Stimulated activated naive CD8-positive, alpha-beta T cell treated with anti-CD3 and anti-CD28 coated beads, Interleukin-15, Interleukin-2, amounts not matched to agents 100 ng/mL and 50 ng/mL, for 24 hours (primary cell): ENCODE measurements around the gene DHX32.
"Not testable (repeated sequence)": the region's sequence is repeated elsewhere in the genome, so short reads cannot be mapped to it uniquely, and the experiment has no call there.

Source experiments
- H3K27ac Mint-ChIP-seq: one replicate; pipeline ENCODE4 v1.8.0; 2021; ENCODE audit warnings: mild to moderate bottlenecking, mixed read lengths
- H3K27me3 Mint-ChIP-seq: one replicate; pipeline ENCODE4 v1.8.0; 2021; ENCODE audit warnings: mixed read lengths
- H3K36me3 Mint-ChIP-seq: one replicate; pipeline ENCODE4 v1.8.0; 2021; ENCODE audit warnings: low read depth, mixed read lengths
- H3K4me1 Mint-ChIP-seq: one replicate; pipeline ENCODE4 v1.8.0; 2021; ENCODE audit warnings: low read depth, mixed read lengths
- H3K4me3 Mint-ChIP-seq: one replicate; pipeline ENCODE4 v1.8.0; 2021; ENCODE audit warnings: mild to moderate bottlenecking, mixed read lengths
- H3K9me3 Mint-ChIP-seq: one replicate; pipeline ENCODE4 v1.8.0; 2021; ENCODE audit warnings: mixed read lengths

The DHX32 gene, protein sequence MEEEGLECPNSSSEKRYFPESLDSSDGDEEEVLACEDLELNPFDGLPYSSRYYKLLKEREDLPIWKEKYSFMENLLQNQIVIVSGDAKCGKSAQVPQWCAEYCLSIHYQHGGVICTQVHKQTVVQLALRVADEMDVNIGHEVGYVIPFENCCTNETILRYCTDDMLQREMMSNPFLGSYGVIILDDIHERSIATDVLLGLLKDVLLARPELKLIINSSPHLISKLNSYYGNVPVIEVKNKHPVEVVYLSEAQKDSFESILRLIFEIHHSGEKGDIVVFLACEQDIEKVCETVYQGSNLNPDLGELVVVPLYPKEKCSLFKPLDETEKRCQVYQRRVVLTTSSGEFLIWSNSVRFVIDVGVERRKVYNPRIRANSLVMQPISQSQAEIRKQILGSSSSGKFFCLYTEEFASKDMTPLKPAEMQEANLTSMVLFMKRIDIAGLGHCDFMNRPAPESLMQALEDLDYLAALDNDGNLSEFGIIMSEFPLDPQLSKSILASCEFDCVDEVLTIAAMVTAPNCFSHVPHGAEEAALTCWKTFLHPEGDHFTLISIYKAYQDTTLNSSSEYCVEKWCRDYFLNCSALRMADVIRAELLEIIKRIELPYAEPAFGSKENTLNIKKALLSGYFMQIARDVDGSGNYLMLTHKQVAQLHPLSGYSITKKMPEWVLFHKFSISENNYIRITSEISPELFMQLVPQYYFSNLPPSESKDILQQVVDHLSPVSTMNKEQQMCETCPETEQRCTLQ

DNA sequence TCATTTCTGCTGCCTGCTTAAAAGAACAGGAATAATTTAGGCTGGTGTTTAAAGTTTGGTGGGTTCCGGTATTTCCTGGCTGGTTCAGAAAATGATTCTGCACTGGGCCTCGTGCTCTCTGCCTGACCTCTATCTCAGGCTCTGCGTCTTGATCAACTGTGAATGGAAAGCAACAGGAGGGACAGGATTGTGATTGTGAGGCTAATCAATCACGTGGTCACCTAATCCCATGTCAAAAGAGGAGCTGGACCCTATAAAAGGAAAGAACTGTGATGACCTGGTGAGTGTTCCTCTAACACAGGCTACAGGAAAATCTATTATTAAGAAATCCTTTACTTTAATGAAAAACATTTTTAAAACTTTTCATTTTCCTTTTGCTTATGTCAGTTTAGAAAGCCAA is at the start of gene DHX32:
DHX32 (minus strand) TSS at position 101 of the 400 bp plus-strand sequence. CDS start 468 bp downstream, outside the sequence.
- Mint-ChIP-seq H3K36me3 (peaks cover 36% of the 10 kb centered on the region), H3K4me1 (no peaks in the 10 kb centered on the region), H3K27me3 (no peaks in the 10 kb centered on the region), H3K4me3 (no peak within 1 kb of the TSS), H3K9me3 (peaks cover 4% of the 10 kb centered on the region), H3K27ac (no peak within 1 kb of the TSS)

DNA sequence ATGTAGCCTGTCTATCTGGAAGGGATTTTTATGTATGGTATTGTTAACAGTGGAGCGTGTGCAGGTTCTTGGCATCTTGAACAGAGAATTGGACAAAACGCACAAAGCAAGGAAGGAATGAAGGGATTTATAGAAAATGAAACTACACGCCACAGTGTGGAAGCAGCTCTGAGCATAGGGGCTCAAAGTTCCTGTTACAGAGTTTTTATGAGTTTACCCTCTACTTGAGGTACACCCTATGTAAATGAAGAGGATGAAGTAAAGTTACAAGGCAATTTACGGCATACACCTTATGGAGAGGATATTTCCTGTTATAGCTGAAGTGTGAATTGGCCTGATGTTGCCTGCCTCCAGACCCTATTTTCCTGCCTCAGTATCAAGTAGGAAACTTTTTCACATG is 48.5 kb upstream of the DHX32 start:
- Mint-ChIP-seq H3K27me3 (peaks cover 21% of the 10 kb centered on the region), H3K36me3 (no peaks in the 10 kb centered on the region), H3K27ac (no peak overlapping the region), H3K4me3 (no peak overlapping the region), H3K4me1 (no peaks in the 10 kb centered on the region), H3K9me3 (no peaks in the 10 kb centered on the region)

DNA sequence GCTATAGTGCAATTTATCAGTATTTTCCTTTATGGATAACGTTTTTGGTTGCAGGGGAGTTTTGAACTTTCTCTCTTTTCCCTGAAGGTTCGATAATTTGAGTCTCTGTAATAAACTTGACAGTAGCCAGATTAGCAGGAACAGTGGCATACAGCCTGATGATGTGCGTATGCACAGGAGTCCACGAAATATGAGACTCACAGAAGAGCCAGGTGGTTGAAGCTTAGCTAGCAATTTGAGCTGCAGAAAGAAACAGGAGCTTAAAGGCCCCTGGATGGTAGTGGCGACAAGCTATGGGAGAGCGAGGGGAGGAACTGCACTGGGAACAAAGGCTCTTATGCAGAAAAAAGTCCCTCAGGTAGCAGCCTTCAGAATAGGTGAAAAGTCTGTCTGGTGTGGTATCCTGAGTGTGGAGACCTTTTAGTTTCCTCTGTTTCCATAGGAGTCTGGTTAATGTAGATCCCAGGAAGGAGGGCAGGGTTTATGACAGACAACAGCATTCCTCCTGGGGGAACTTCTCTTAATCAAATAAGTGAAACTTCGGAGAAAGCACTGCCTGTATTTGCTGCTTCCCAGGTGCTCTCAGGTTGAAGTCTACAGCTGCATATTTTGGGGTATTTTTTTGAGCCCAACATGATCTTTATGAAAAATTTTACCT is 48.0 kb upstream of the DHX32 start:
- no peaks in the 10 kb centered on the region for H3K36me3 Mint-ChIP-seq
- peaks cover 19% of the 10 kb centered on the region for H3K27me3 Mint-ChIP-seq
- H3K4me1 Mint-ChIP-seq, result no peaks in the 10 kb centered on the region
- H3K27ac Mint-ChIP-seq, result no peak overlapping the region
- H3K9me3 Mint-ChIP-seq, result no peaks in the 10 kb centered on the region
- H3K4me3 Mint-ChIP-seq, result no peak overlapping the region

DNA sequence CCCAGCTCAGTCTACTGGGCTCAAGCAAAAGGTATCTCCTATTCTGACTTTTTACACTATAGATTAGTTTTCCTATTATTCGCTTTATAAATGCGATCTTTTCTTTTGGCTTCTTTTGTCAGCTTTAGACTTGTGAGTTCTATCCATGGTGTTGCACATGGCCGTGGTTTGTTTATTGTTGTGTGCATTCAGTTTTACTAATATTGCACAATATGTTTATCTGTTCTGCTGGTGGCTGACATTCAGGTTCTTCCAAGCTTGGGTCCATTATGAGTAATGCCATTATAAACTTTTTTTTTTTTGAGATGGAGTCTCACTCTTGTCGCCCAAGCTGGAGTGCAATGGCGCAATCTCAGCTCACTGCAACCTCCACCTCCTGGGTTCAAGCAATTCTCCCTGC is 46.2 kb upstream of the DHX32 start:
- not testable (repeated sequence) for H3K36me3 Mint-ChIP-seq, H3K9me3 Mint-ChIP-seq, H3K27ac Mint-ChIP-seq, H3K4me3 Mint-ChIP-seq, H3K27me3 Mint-ChIP-seq, H3K4me1 Mint-ChIP-seq

DNA sequence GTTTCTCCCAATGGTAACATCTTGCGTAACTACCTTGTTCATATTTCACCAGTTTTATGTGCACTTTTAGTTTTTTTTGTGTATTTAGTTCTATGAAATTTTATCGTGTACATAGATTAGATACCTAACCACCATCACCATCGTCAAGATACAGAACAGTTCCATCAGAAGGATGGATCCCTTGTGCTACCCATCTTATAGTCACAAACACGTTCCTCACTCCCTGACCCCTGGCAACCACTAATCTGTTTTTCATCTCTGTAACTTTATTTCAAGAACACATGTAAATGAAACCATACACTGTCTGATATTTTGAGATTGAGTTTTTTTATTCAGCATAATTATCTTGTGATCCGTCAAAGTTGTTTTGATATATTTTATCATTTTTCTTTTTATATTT is 45.2 kb upstream of the DHX32 start:
- no peaks in the 10 kb centered on the region for H3K36me3 Mint-ChIP-seq
- no peaks in the 10 kb centered on the region for H3K9me3 Mint-ChIP-seq
- no peaks in the 10 kb centered on the region for H3K27me3 Mint-ChIP-seq
- H3K4me1 Mint-ChIP-seq, result no peaks in the 10 kb centered on the region
- no peak overlapping the region for H3K27ac Mint-ChIP-seq
- no peak overlapping the region for H3K4me3 Mint-ChIP-seq

DNA sequence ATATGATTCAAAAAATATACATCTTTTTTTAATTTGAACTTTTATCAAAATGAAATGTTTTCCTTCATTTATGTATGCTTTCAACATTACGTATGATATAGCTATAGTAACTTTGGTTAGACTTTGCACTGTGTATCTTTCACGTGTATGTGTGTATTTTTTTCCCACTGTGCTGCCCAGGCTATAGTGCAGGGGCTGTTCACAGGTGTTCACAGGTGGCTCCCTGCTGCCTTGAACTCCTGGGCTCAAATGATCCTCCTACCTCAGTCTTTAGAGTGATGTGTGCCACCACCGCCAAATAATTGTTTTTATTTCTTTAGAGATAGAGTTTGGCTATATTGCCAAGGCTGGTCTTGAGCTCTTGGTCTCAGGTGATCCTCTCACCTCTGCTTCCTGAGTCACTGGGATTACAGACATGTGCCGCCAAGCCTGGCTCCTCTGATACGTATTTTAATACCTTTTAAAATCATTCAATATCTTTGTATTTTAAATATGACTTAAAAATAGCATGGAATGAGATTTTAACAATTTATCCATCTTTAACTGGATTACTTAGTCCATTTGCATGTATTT is 44.3 kb upstream of the DHX32 start:
- no peaks in the 10 kb centered on the region for H3K36me3 Mint-ChIP-seq
- H3K27me3 Mint-ChIP-seq, result no peaks in the 10 kb centered on the region
- no peaks in the 10 kb centered on the region for H3K9me3 Mint-ChIP-seq
- no peaks in the 10 kb centered on the region for H3K4me1 Mint-ChIP-seq
- H3K4me3 Mint-ChIP-seq, result no peak overlapping the region
- no peak overlapping the region for H3K27ac Mint-ChIP-seq

DNA sequence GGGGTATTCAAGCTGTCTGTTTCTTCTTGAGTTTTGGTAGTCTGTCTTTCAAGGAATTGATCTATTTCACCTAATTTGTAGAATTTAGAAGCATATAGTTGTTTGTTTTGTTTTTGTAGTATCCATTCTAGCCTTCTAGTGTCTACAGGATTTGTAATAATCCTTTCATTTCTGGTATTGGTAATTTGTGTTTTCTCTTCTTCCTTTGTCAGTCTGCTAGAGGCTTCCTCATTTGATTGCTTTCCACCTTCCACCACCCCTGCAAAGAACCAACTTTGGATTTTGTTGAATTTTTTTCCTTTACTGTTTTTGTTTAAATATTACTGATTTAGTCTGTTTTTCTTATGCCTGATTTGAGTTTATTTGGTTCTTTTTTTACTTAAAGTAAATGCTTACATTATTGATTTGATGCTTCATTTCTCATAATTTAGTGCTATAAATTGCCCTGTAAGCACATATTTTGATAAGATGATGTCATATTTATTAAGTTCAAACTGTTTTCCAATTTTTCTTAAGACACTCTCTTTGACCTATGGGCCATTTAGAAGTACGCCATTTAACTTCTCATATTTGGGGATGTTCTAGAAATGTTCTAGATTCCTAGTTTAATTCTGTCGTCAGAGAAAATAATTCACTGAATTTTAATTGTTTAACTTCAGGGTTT is 40.7 kb upstream of the DHX32 start:
- H3K27ac Mint-ChIP-seq, result not testable (repeated sequence)

DNA sequence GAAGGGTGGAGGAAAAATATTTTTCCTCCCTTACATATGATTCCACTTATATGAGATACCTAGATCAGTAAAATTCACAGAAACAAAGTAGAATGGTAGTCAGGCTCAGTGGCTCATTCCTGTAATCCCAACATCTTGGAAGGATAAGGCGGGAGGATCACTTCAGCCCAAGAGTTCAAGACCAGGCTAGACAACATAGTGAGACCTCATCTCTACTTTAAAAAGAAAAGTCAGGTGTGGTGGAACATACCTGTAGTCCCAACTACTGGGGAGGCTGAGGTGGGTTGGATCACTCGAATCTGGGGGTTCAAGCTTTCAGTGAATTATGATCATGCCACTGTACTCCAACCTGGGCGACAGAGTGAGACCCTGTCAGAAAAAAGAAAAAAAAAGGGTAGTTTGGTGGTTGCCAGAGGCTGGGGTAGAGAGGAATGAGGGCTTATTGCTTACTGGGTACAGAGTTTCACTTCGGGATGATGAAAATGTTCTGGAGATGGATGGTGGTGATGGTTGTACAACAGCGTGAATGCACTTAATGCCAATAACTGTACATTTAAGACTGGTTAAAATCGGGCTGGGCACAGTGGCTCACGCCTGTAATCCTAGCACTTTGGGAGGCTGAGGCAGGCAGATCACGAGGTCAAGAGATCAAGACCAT is 36.7 kb upstream of the DHX32 start:
- not testable (repeated sequence) for H3K4me3 Mint-ChIP-seq, H3K27me3 Mint-ChIP-seq, H3K4me1 Mint-ChIP-seq, H3K36me3 Mint-ChIP-seq, H3K27ac Mint-ChIP-seq, H3K9me3 Mint-ChIP-seq

More for the DNA sequence above, 40.7 kb upstream of the DHX32 start:
- not testable (repeated sequence) for H3K4me1 Mint-ChIP-seq, H3K9me3 Mint-ChIP-seq, H3K36me3 Mint-ChIP-seq, H3K27me3 Mint-ChIP-seq, H3K4me3 Mint-ChIP-seq

DNA sequence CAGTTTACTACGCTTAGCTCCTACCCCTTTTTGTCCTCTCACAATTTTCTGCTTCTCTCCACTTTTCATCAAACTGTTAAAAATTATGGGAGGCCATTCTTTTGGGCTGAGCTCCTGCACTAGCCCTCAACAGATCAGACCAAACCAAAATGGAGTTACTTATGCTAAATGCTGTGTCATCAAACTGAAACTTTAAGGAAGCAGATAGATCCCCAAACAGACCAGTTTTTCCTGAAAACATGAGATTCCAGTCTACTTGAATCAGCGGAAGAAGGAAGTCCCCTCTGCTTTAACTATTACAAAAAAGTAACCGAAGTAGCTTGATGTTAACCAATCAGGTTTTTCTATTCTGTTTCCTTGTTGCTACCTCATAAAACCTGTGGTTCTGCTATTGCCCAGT is 35.9 kb upstream of the DHX32 start:
- no peaks in the 10 kb centered on the region for H3K36me3 Mint-ChIP-seq
- H3K27ac Mint-ChIP-seq, result no peak overlapping the region
- no peaks in the 10 kb centered on the region for H3K27me3 Mint-ChIP-seq
- no peak overlapping the region for H3K4me3 Mint-ChIP-seq
- no peaks in the 10 kb centered on the region for H3K4me1 Mint-ChIP-seq
- H3K9me3 Mint-ChIP-seq, result no peaks in the 10 kb centered on the region

DNA sequence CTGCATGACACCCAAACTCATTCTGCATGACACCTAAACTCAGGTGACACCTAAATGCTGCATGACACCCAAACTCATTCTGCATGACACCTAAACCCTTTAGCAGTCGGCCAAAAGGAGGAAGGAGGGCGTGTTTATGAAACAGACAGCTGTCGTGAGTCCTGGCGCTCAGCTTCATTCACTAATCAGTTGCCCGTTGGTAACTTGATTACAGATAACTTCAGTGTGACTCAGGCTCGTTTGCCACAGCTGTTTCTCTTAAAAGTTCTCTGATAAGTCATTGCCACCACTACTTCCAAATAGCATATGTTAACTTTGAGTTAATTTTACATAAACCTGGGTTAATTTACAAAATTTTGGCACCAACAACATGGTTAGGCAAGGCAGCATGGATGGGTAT is 32.2 kb upstream of the DHX32 start:
- H3K27me3 Mint-ChIP-seq, H3K27ac Mint-ChIP-seq, H3K4me1 Mint-ChIP-seq, H3K4me3 Mint-ChIP-seq, H3K9me3 Mint-ChIP-seq, H3K36me3 Mint-ChIP-seq: not testable (repeated sequence)

DNA sequence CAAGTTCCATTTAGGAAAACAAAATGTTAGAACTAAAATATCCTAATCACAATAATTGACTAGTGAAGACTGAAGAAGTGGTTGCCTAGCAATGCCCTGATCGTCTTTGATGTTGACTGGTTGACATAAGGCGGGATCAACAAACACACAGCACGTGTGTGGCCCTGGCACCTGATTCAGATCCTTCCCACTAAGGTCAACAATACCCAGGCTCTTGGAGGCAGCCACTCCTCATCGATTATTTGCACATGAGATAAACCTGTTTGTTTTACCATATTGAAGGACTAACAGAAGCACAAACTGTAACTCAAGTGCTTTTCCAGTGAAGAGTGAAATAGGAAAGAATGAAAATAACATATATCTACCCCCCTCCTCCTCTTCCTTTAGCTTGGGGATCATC is 30.9 kb upstream of the DHX32 start:
- Mint-ChIP-seq H3K27ac (no peak overlapping the region), H3K27me3 (no peaks in the 10 kb centered on the region), H3K9me3 (no peaks in the 10 kb centered on the region), H3K4me1 (no peaks in the 10 kb centered on the region), H3K36me3 (no peaks in the 10 kb centered on the region), H3K4me3 (no peak overlapping the region)

DNA sequence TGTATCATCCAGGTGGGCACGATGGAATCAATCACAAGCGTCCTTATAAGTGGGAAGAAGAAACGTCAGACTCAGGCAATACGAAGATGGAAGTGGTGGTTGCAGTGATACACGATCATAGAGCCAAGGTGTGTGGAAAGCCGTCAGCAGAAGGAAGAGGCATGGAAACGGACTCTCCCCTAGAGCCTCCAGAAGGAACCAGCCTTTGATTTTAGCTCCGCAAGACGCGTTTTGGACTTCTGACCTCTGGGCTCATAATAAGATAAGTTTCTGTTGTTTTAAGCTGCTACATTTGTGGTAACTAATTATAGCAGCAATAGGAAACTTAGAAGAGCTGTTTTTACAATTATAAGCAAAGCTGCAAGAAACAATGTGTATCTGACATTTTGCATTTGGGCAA is 30.1 kb upstream of the DHX32 start:
- Mint-ChIP-seq H3K27ac (no peak overlapping the region), H3K27me3 (no peaks in the 10 kb centered on the region), H3K4me3 (no peak overlapping the region), H3K36me3 (no peaks in the 10 kb centered on the region), H3K4me1 (no peaks in the 10 kb centered on the region), H3K9me3 (no peaks in the 10 kb centered on the region)

DNA sequence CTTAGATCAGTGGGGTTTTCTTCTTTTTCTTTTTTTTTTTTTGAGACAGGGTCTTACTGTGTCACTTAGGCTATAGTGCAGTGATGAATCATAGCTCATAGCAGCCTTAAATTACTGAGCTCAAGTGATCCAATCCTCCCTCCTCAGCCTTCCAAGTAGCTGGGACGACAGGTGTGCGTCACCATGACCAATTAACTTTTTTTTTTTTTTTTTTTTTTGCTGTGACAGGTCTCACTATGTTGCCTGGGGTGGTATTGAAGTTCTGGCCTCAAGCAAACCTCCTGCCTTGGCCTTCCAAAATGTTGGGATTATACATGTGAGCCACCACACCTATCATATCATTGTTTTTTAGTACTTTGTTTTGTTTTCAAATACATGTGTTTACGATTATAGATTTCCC is 28.4 kb upstream of the DHX32 start:
- not testable (repeated sequence) for H3K36me3 Mint-ChIP-seq, H3K9me3 Mint-ChIP-seq, H3K27ac Mint-ChIP-seq, H3K27me3 Mint-ChIP-seq, H3K4me3 Mint-ChIP-seq, H3K4me1 Mint-ChIP-seq

DNA sequence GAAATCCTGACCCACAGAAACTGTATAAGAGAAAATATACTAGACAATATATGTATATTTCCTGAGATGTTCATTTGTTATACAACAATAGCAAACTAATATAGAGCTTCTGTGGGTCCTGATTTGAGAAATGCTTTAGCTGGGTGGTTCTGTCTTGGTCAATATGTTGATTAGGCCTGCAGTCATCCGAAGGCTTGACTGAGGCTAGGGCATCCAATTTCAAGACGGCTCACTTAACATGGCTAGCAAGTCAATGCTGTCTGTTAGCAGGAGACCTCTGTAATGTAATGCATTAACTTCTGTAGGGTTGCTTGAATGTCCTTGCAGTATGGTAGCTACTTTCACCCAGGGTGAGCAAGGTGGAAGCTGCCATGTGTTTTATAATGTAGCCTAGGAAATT is 27.7 kb upstream of the DHX32 start:
- H3K27ac Mint-ChIP-seq, result not testable (repeated sequence)

More for the DNA sequence above, 27.7 kb upstream of the DHX32 start:
- H3K36me3 Mint-ChIP-seq, H3K9me3 Mint-ChIP-seq, H3K4me3 Mint-ChIP-seq, H3K27me3 Mint-ChIP-seq, H3K4me1 Mint-ChIP-seq: not testable (repeated sequence)
